ENCODE data around the gene FAM53B. TPM values are rescaled to one million over a fixed set of nuclear protein-coding genes. Genes with fewer than 3 reads are reported as not detected.

FAM53B gene
- total and polyA plus RNA-seq, 12 donors = 11.6 to 42.9 (median 29.1) TPM

- peak in 1 of 2 donors; percentile 6 for DNase-seq
- no peaks in the 10 kb centered on the region for H3K36me3 ChIP-seq
- no peaks in the 10 kb centered on the region for H3K9me3 ChIP-seq
- 80 to 82% methylated on average over 31 of the region's 31 CpGs for WGBS, 2 donors
- no peak overlapping the region for H3K27ac ChIP-seq
- intact Hi-C loops (cut with DNase I) = no loop called here
- H3K4me3 ChIP-seq = no peak overlapping the region
- ATAC-seq = no peak
- no peaks in the 10 kb centered on the region for H3K27me3 ChIP-seq
- no peak for TF ChIP-seq CTCF (IDR thresholded peaks at IDR 0.05)
- peaks cover 0 to 2% (median 0%) of the 10 kb centered on the region in 9 donors for H3K4me1 ChIP-seq
Observed at GRCh38 chr10:124605856-124606812, 138.0 kb downstream of the FAM53B start.

GRCh38 chr10:124605481-124605855, 138.7 kb downstream of the FAM53B start:
- DNase-seq (peak in 1 of 2 donors; percentile 2), ATAC-seq (no peak)
- Histone ChIP-seq H3K36me3 (no peaks in the 10 kb centered on the region), H3K4me1 (no peaks in the 10 kb centered on the region), H3K27ac (no peak overlapping the region), H3K4me3 (no peak overlapping the region), H3K27me3 (no peaks in the 10 kb centered on the region), H3K9me3 (no peaks in the 10 kb centered on the region)
- 89 to 94% methylated on average over 5 of the region's 5 CpGs for WGBS, 2 donors
- intact Hi-C loops (cut with DNase I) = no loop called here
- no peak for TF ChIP-seq CTCF (IDR thresholded peaks at IDR 0.05)

- no peak for TF ChIP-seq CTCF (IDR thresholded peaks at IDR 0.05)
- Histone ChIP-seq H3K27ac (no peak overlapping the region), H3K36me3 (no peaks in the 10 kb centered on the region), H3K4me1 (no peaks in the 10 kb centered on the region), H3K27me3 (no peaks in the 10 kb centered on the region), H3K4me3 (no peak overlapping the region), H3K9me3 (no peaks in the 10 kb centered on the region)
- WGBS, 2 donors = 79 to 82% methylated on average over 8 of the region's 8 CpGs
- no peak for ATAC-seq
- intact Hi-C loops (cut with DNase I) = no loop called here
- DNase-seq = no peak
Observed at GRCh38 chr10:124605001-124605370, 139.2 kb downstream of the FAM53B start.

- DNase-seq (peak in 1 of 2 donors; percentile 9), ATAC-seq (no peak)
- H3K4me3 ChIP-seq = no peak overlapping the region
- no peaks in the 10 kb centered on the region for H3K9me3 ChIP-seq
- intact Hi-C loops (cut with DNase I) = no loop called here
- TF ChIP-seq CTCF (IDR thresholded peaks at IDR 0.05) = no peak
- WGBS, 2 donors = 86 to 87% methylated on average over 22 of the region's 22 CpGs
- H3K4me1 ChIP-seq = no peaks in the 10 kb centered on the region
- H3K27me3 ChIP-seq = no peaks in the 10 kb centered on the region
- H3K36me3 ChIP-seq = no peaks in the 10 kb centered on the region
- H3K27ac ChIP-seq = no peak overlapping the region
Observed at GRCh38 chr10:124604214-124605000, 139.8 kb downstream of the FAM53B start.
